Measurements from ENCODE around the gene SLC35F1.

Gene SLC35F1

GRCh38 chr6:118147511-118147910 lies 240.4 kb downstream of the SLC35F1 start:
- Histone ChIP-seq H3K4me3 (ENCODE audit: extremely low read depth, insufficient read depth, low read length, poor library complexity, severe bottlenecking) (no peak overlapping the region), H3K27ac (ENCODE audit: low read depth, low read length, severe bottlenecking) (no peak overlapping the region), H3K4me1 (ENCODE audit: control insufficient read depth, insufficient read depth, low read length, poor library complexity, severe bottlenecking) (no peaks in the 10 kb centered on the region), H3K9me3 (ENCODE audit: control insufficient read depth, low read length) (no peaks in the 10 kb centered on the region), H3K36me3 (ENCODE audit: control insufficient read depth, insufficient read depth, low read length) (no peaks in the 10 kb centered on the region)
- 100% methylated on average over 3 to 4 of the region's 5 CpGs for WGBS, 2 experiments (ENCODE audit: insufficient coverage in 2 of 2)

- Histone ChIP-seq H3K9me3 (ENCODE audit: control insufficient read depth, low read length) (no peaks in the 10 kb centered on the region), H3K36me3 (ENCODE audit: control insufficient read depth, insufficient read depth, low read length) (no peaks in the 10 kb centered on the region), H3K4me3 (ENCODE audit: extremely low read depth, insufficient read depth, low read length, poor library complexity, severe bottlenecking) (no peak overlapping the region), H3K4me1 (ENCODE audit: control insufficient read depth, insufficient read depth, low read length, poor library complexity, severe bottlenecking) (no peaks in the 10 kb centered on the region), H3K27ac (ENCODE audit: low read depth, low read length, severe bottlenecking) (no peak overlapping the region)
- 82% methylated on average over 2 of the region's 2 CpGs; no CpG with 5 or more reads in 1 of the 2 experiments for WGBS, 2 experiments (ENCODE audit: insufficient coverage in 2 of 2)
Measured at GRCh38 chr6:118148561-118148960, 241.5 kb downstream of the SLC35F1 start.

- Histone ChIP-seq H3K36me3 (ENCODE audit: control insufficient read depth, insufficient read depth, low read length) (no peaks in the 10 kb centered on the region), H3K4me3 (ENCODE audit: extremely low read depth, insufficient read depth, low read length, poor library complexity, severe bottlenecking) (no peak overlapping the region), H3K9me3 (ENCODE audit: control insufficient read depth, low read length) (no peaks in the 10 kb centered on the region), H3K4me1 (ENCODE audit: control insufficient read depth, insufficient read depth, low read length, poor library complexity, severe bottlenecking) (no peaks in the 10 kb centered on the region), H3K27ac (ENCODE audit: low read depth, low read length, severe bottlenecking) (no peak overlapping the region)
Measured at GRCh38 chr6:118152524-118152923, 245.5 kb downstream of the SLC35F1 start.

- no CpG with 5 or more reads among the region's 1 CpG for WGBS, 2 experiments (ENCODE audit: insufficient coverage in 2 of 2)
- no peaks in the 10 kb centered on the region for H3K36me3 ChIP-seq (ENCODE audit: control insufficient read depth, insufficient read depth, low read length)
- H3K4me3 ChIP-seq (ENCODE audit: extremely low read depth, insufficient read depth, low read length, poor library complexity, severe bottlenecking) = no peak overlapping the region
Measured at GRCh38 chr6:118161343-118161742, 254.3 kb downstream of the SLC35F1 start.

GRCh38 chr6:118163542-118163941 lies 256.5 kb downstream of the SLC35F1 start:
- Histone ChIP-seq H3K27ac (ENCODE audit: low read depth, low read length, severe bottlenecking) (no peak overlapping the region), H3K36me3 (ENCODE audit: control insufficient read depth, insufficient read depth, low read length) (no peaks in the 10 kb centered on the region), H3K4me3 (ENCODE audit: extremely low read depth, insufficient read depth, low read length, poor library complexity, severe bottlenecking) (no peak overlapping the region), H3K4me1 (ENCODE audit: control insufficient read depth, insufficient read depth, low read length, poor library complexity, severe bottlenecking) (no peaks in the 10 kb centered on the region), H3K9me3 (ENCODE audit: control insufficient read depth, low read length) (no peaks in the 10 kb centered on the region)
- no CpG with 5 or more reads among the region's 1 CpG for WGBS, 2 experiments (ENCODE audit: insufficient coverage in 2 of 2)

More at GRCh38 chr6:118161343-118161742, 254.3 kb downstream of the SLC35F1 start:
- no peaks in the 10 kb centered on the region for H3K4me1 ChIP-seq (ENCODE audit: control insufficient read depth, insufficient read depth, low read length, poor library complexity, severe bottlenecking)
- H3K27ac ChIP-seq (ENCODE audit: low read depth, low read length, severe bottlenecking) = no peak overlapping the region
- no peaks in the 10 kb centered on the region for H3K9me3 ChIP-seq (ENCODE audit: control insufficient read depth, low read length)

GRCh38 chr6:118165500-118165899 lies 258.4 kb downstream of the SLC35F1 start:
- Histone ChIP-seq H3K4me1 (ENCODE audit: control insufficient read depth, insufficient read depth, low read length, poor library complexity, severe bottlenecking) (no peaks in the 10 kb centered on the region), H3K4me3 (ENCODE audit: extremely low read depth, insufficient read depth, low read length, poor library complexity, severe bottlenecking) (no peak overlapping the region), H3K27ac (ENCODE audit: low read depth, low read length, severe bottlenecking) (no peak overlapping the region), H3K9me3 (ENCODE audit: control insufficient read depth, low read length) (no peaks in the 10 kb centered on the region), H3K36me3 (ENCODE audit: control insufficient read depth, insufficient read depth, low read length) (no peaks in the 10 kb centered on the region)
- 86 to 100% methylated on average over 1 of the region's 1 CpG for WGBS, 2 experiments (ENCODE audit: insufficient coverage in 2 of 2)

- Histone ChIP-seq H3K36me3 (ENCODE audit: control insufficient read depth, insufficient read depth, low read length) (no peaks in the 10 kb centered on the region), H3K27ac (ENCODE audit: low read depth, low read length, severe bottlenecking) (no peak overlapping the region), H3K9me3 (ENCODE audit: control insufficient read depth, low read length) (peaks cover 5% of the 10 kb centered on the region), H3K4me1 (ENCODE audit: control insufficient read depth, insufficient read depth, low read length, poor library complexity, severe bottlenecking) (no peaks in the 10 kb centered on the region), H3K4me3 (ENCODE audit: extremely low read depth, insufficient read depth, low read length, poor library complexity, severe bottlenecking) (no peak overlapping the region)
- WGBS, 2 experiments (ENCODE audit: insufficient coverage in 2 of 2) = 72 to 83% methylated on average over 1 to 3 of the region's 5 CpGs
Measured at GRCh38 chr6:118168421-118168820, 261.4 kb downstream of the SLC35F1 start.

GRCh38 chr6:118171852-118172251 lies 264.8 kb downstream of the SLC35F1 start:
- no peak overlapping the region for H3K4me3 ChIP-seq (ENCODE audit: extremely low read depth, insufficient read depth, low read length, poor library complexity, severe bottlenecking)
- no peaks in the 10 kb centered on the region for H3K36me3 ChIP-seq (ENCODE audit: control insufficient read depth, insufficient read depth, low read length)
- 60 to 83% methylated on average over 1 of the region's 2 CpGs for WGBS, 2 experiments (ENCODE audit: insufficient coverage in 2 of 2)
- no peak overlapping the region for H3K27ac ChIP-seq (ENCODE audit: low read depth, low read length, severe bottlenecking)
- no peaks in the 10 kb centered on the region for H3K4me1 ChIP-seq (ENCODE audit: control insufficient read depth, insufficient read depth, low read length, poor library complexity, severe bottlenecking)
- H3K9me3 ChIP-seq (ENCODE audit: control insufficient read depth, low read length) = peaks cover 15% of the 10 kb centered on the region

GRCh38 chr6:118174071-118174470 lies 267.0 kb downstream of the SLC35F1 start:
- no peaks in the 10 kb centered on the region for H3K36me3 ChIP-seq (ENCODE audit: control insufficient read depth, insufficient read depth, low read length)
- peaks cover 15% of the 10 kb centered on the region for H3K9me3 ChIP-seq (ENCODE audit: control insufficient read depth, low read length)
- WGBS, 2 experiments (ENCODE audit: insufficient coverage in 2 of 2) = no CpG with 5 or more reads among the region's 1 CpG
- H3K27ac ChIP-seq (ENCODE audit: low read depth, low read length, severe bottlenecking) = no peak overlapping the region
- no peaks in the 10 kb centered on the region for H3K4me1 ChIP-seq (ENCODE audit: control insufficient read depth, insufficient read depth, low read length, poor library complexity, severe bottlenecking)
- no peak overlapping the region for H3K4me3 ChIP-seq (ENCODE audit: extremely low read depth, insufficient read depth, low read length, poor library complexity, severe bottlenecking)

- Histone ChIP-seq H3K4me3 (ENCODE audit: extremely low read depth, insufficient read depth, low read length, poor library complexity, severe bottlenecking) (no peak overlapping the region), H3K27ac (ENCODE audit: low read depth, low read length, severe bottlenecking) (no peak overlapping the region), H3K9me3 (ENCODE audit: control insufficient read depth, low read length) (peaks cover 15% of the 10 kb centered on the region), H3K4me1 (ENCODE audit: control insufficient read depth, insufficient read depth, low read length, poor library complexity, severe bottlenecking) (no peaks in the 10 kb centered on the region), H3K36me3 (ENCODE audit: control insufficient read depth, insufficient read depth, low read length) (no peaks in the 10 kb centered on the region)
- no CpG with 5 or more reads among the region's 3 CpGs for whole genome bisulfite sequencing, 2 experiments (ENCODE audit: insufficient coverage in 2 of 2)
Measured at GRCh38 chr6:118177720-118178119, 270.7 kb downstream of the SLC35F1 start.

- no peak overlapping the region for H3K27ac ChIP-seq (ENCODE audit: low read depth, low read length, severe bottlenecking)
- H3K4me3 ChIP-seq (ENCODE audit: extremely low read depth, insufficient read depth, low read length, poor library complexity, severe bottlenecking) = no peak overlapping the region
- H3K9me3 ChIP-seq (ENCODE audit: control insufficient read depth, low read length) = peaks cover 5% of the 10 kb centered on the region
- no peaks in the 10 kb centered on the region for H3K36me3 ChIP-seq (ENCODE audit: control insufficient read depth, insufficient read depth, low read length)
- WGBS, 2 experiments (ENCODE audit: insufficient coverage in 2 of 2) = 100% methylated on average over 1 of the region's 1 CpG
- no peaks in the 10 kb centered on the region for H3K4me1 ChIP-seq (ENCODE audit: control insufficient read depth, insufficient read depth, low read length, poor library complexity, severe bottlenecking)
Measured at GRCh38 chr6:118179048-118179447, 272.0 kb downstream of the SLC35F1 start.
